A549 (cell line): ENCODE measurements around the gene WIPF3. TPM values are rescaled to one million over a fixed set of nuclear protein-coding genes. Genes with fewer than 3 reads are reported as not detected.

Experiments used
- ATAC-seq, 2 experiments: fragments of 200-7000 bp in 1 of 2; fragments of >200 bp in 1 of 2; cut with Nextera tagmentation in 1 of 2; cut with Tn5 transposase in 1 of 2; 3 replicates each; pipeline versions ENCODE4 v1.8.0 to v1.9.1; 2018 to 2020; ENCODE audit warnings: mild to moderate bottlenecking in 1 of 2, moderate library complexity in 1 of 2
- CTCF ChIA-PET: fragments of 300-600 bp; sonication (Branson Sonifier 250); formaldehyde crosslinking; extraction: SDS; loops from one replicate; lab custom pipeline; 2021; ENCODE audit warnings: antibody characterized with exemption, inconsistent platforms; lab: Yijun Ruan, JAX
- POLR2A ChIA-PET: fragments of 350-600 bp; formaldehyde crosslinking; extraction: SDS; loops from one replicate; lab custom pipeline; 2021; ENCODE audit warnings: antibody characterized with exemption, inconsistent platforms; lab: Yijun Ruan, JAX
- DNase-seq, 2 experiments: peaks; one replicate each; pipeline versions ENCODE4 v3.0.0 to v3.0.0-alpha.2; 2011 to 2016; ENCODE audit warnings: low read depth in 1 of 2, low spot score in 1 of 2
- FAIRE-seq: peaks from 2 replicates; lab custom pipeline; 2011; peaks lifted over from hg19 to GRCh38; lab: Jason Lieb, UNC
- H3K27ac ChIP-seq, 2 experiments: fragments of >200 bp; sonication (Bioruptor Twin); formaldehyde crosslinking; 3 replicates each; pipeline ENCODE4 v1.5.1; 2016 to 2017
- H3K4me1 ChIP-seq: fragments of >200 bp; sonication (Bioruptor Twin); formaldehyde crosslinking; 3 replicates; pipeline ENCODE4 v1.6.1; 2016
- H3K4me2 ChIP-seq: fragments of >200 bp; sonication (Bioruptor Twin); formaldehyde crosslinking; 3 replicates; pipeline ENCODE4 v1.6.1; 2016
- H3K4me3 ChIP-seq: fragments of >200 bp; sonication (Bioruptor Twin); formaldehyde crosslinking; 3 replicates; pipeline ENCODE4 v1.5.1; 2016
- H3K9me3 ChIP-seq: fragments of >200 bp; sonication (Bioruptor Twin); formaldehyde crosslinking; 3 replicates; pipeline ENCODE4 v1.6.1; 2016
- CBX8 ChIP-seq: fragments of 200-600 bp; sonication (generic); IDR thresholded peaks from 2 replicates; pipeline ENCODE4 v1.6.1; 2016
- CHD2 ChIP-seq: fragments of 150-350 bp; IDR thresholded peaks from 2 replicates; pipeline ENCODE4 v1.6.1; 2014; ENCODE audit warnings: low read length; ENCODE audit not compliant: partially characterized antibody
- E2F6 ChIP-seq: IDR thresholded peaks from 2 replicates; pipeline ENCODE4 v1.6.1; 2012; ENCODE audit warnings: low read depth, borderline replicate concordance
- EHF ChIP-seq: fragments of 250-450 bp; sonication (Bioruptor Pico); IDR thresholded peaks from 2 replicates; pipeline ENCODE4 v1.5.0; 2020; ENCODE audit warnings: mild to moderate bottlenecking
- EHMT2 ChIP-seq: fragments of 200-600 bp; sonication (generic); IDR thresholded peaks from 2 replicates; pipeline ENCODE4 v1.6.1; 2016; ENCODE audit warnings: antibody characterized with exemption, low read depth, mild to moderate bottlenecking, moderate library complexity
- ELK1 ChIP-seq: fragments of 150-350 bp; IDR thresholded peaks from 2 replicates; pipeline ENCODE4 v1.6.1; 2014; ENCODE audit warnings: low read depth, mild to moderate bottlenecking, low read length
- FOXS1 ChIP-seq: fragments of 250-450 bp; sonication (Bioruptor Pico); IDR thresholded peaks from 2 replicates; pipeline ENCODE4 v1.5.0; 2020; ENCODE audit warnings: mild to moderate bottlenecking, moderate library complexity
- GATA3 ChIP-seq: IDR thresholded peaks from 2 replicates; pipeline ENCODE4 v1.6.1; 2012; ENCODE audit warnings: borderline replicate concordance
- HES2 ChIP-seq: fragments of >200 bp; sonication (Bioruptor Twin); formaldehyde crosslinking; IDR thresholded peaks from 2 replicates; pipeline ENCODE4 v1.6.1; 2016
- HEYL ChIP-seq: fragments of 250-450 bp; sonication (Bioruptor Pico); IDR thresholded peaks from 2 replicates; pipeline ENCODE4 v1.8.0; 2021; ENCODE audit warnings: mild to moderate bottlenecking, moderate library complexity
- JUN ChIP-seq, 2 experiments: fragments of >200 bp; sonication (Bioruptor Twin); formaldehyde crosslinking; IDR thresholded peaks; 2 replicates in 1 of 2; 3 replicates in 1 of 2; pipeline ENCODE4 v1.6.1; 2016 to 2017
- KDM5A ChIP-seq: fragments of 200-600 bp; sonication (generic); IDR thresholded peaks from 2 replicates; pipeline ENCODE4 v1.6.1; 2016; ENCODE audit warnings: antibody characterized with exemption, mild to moderate bottlenecking
- MAX ChIP-seq: IDR thresholded peaks from 2 replicates; pipeline ENCODE4 v1.6.1; 2012
- MYC ChIP-seq: IDR thresholded peaks from 2 replicates; pipeline ENCODE4 v1.6.1; 2012; ENCODE audit warnings: mild to moderate bottlenecking, inconsistent platforms, low read length, improper control_type of control experiment, borderline replicate concordance
- PBX3 ChIP-seq: IDR thresholded peaks from 2 replicates; pipeline ENCODE4 v1.6.1; 2012
- POLR2A ChIP-seq: IDR thresholded peaks from 2 replicates; pipeline ENCODE4 v1.6.1; 2012; ENCODE audit warnings: mild to moderate bottlenecking, low read length
- RARB ChIP-seq: fragments of 250-450 bp; sonication (Bioruptor Pico); IDR thresholded peaks from 2 replicates; pipeline ENCODE4 v1.8.0; 2021; ENCODE audit warnings: mild to moderate bottlenecking, moderate library complexity
- RCOR1 ChIP-seq: fragments of 150-350 bp; IDR thresholded peaks from 2 replicates; pipeline ENCODE4 v1.6.1; 2014; ENCODE audit warnings: antibody characterized with exemption, low read length, low read depth
- REST ChIP-seq: fragments of 200-600 bp; sonication (generic); IDR thresholded peaks from 2 replicates; pipeline ENCODE4 v1.6.1; 2016; ENCODE audit warnings: antibody characterized with exemption, mild to moderate bottlenecking, moderate library complexity
- SREBF2 ChIP-seq: fragments of 450-650 bp; IDR thresholded peaks from 2 replicates; pipeline ENCODE4 v1.6.1; 2014; ENCODE audit warnings: mild to moderate bottlenecking, moderate library complexity
- ZC3H11A ChIP-seq: fragments of 450-650 bp; IDR thresholded peaks from 2 replicates; pipeline ENCODE4 v1.6.1; 2014; ENCODE audit warnings: antibody characterized with exemption, mild to moderate bottlenecking
- WGBS: methylation state at CpG from one replicate; pipeline ENCODE4 v1.1.6; 2017; ENCODE audit errors: missing lambda C conversion rate; 5-methylcytosine and 5-hydroxymethylcytosine counted together
- polyA plus RNA-seq, 4 experiments: library from polyadenylated mRNA; depleted of rRNA in 3 of 4; stranded (reverse); fragments of >200 nt; fragmentation: RNase III in 1 of 4; extraction: RNeasy Plus Mini Kit Qiagen cat#74134 plus additional on column Dnase treatment in 1 of 4; gene quantifications; 2 replicates in 3 of 4; 3 replicates in 1 of 4; pipeline ENCODE4 v1.2.3, GENCODE V29; 2011 to 2017

WIPF3 gene
- polyA plus RNA-seq, 2 of the 4 experiments (the other 2 are of a cell fraction), result 0.10 to 0.30 TPM

GRCh38 chr7:29865526-29865925 is 59.2 kb downstream of the WIPF3 start:
- DNase-seq (peak in 1 of 2 experiments; percentile 53), FAIRE-seq (no peak), ATAC-seq (peak; percentile 69 to 79; a peak in 5 of 6 replicates)

GRCh38 chr7:29866490-29866930 is 60.2 kb downstream of the WIPF3 start:
- ChIA-PET POLR2A (no interaction called here), CTCF (interaction anchor here (1.4 kb wide), 1 partner anchor 21 kb away, joined by 3 read pairs; no protein-coding TSS in a partner anchor)
- WGBS, result 88% methylated on average over 3 of the region's 3 CpGs
- FAIRE-seq (no peak), DNase-seq (no peak), ATAC-seq (no peak)
- no peak overlapping the region for H3K4me2 ChIP-seq
- H3K9me3 ChIP-seq, result no peaks in the 10 kb centered on the region
- H3K4me1 ChIP-seq, result peaks cover 9% of the 10 kb centered on the region; the same call in 2 of the 3 replicates
- TF ChIP-seq HES2 (no peak), MAX (no peak), HEYL (CRISPR knock-in tag) (no peak), CHD2 (no peak), KDM5A (no peak), GATA3 (no peak), EHF (CRISPR knock-in tag) (no peak), RARB (no peak), MYC (no peak), E2F6 (no peak), RCOR1 (no peak), CBX8 (no peak), ELK1 (no peak), POLR2A (no peak), PBX3 (no peak), REST (no peak), ZC3H11A (no peak), SREBF2 (no peak), JUN (IDR thresholded peaks at IDR 0.05) (no peak), EHMT2 (no peak)
- H3K27ac ChIP-seq, result no peak overlapping the region; a peak in 1 of 6 replicates
- H3K4me3 ChIP-seq, result no peak overlapping the region

More at GRCh38 chr7:29865526-29865925, 59.2 kb downstream of the WIPF3 start:
- Histone ChIP-seq H3K27ac (0 out of 6 replicates have a peak overlapping the region, but pooled peaks of 1 of the 2 experiments have one; percentile 38), H3K4me3 (no peak overlapping the region), H3K4me1 (peaks cover 9% of the 10 kb centered on the region; the same call in 2 of the 3 replicates), H3K9me3 (no peaks in the 10 kb centered on the region), H3K4me2 (peak overlapping the region; percentile 21; the same call in 1 of the 3 replicates)
- TF ChIP-seq FOXS1 (CRISPR knock-in tag) (peak; percentile 55; the same call in 1 of the 2 replicates), RARB (no peak), E2F6 (no peak), EHMT2 (no peak)
- POLR2A ChIA-PET, result no interaction called here
- CTCF ChIA-PET, result no interaction called here
- WGBS, result 20% methylated on average over 4 of the region's 4 CpGs
